Measurements from ENCODE around the gene RAB3A.

Gene RAB3A

DNA sequence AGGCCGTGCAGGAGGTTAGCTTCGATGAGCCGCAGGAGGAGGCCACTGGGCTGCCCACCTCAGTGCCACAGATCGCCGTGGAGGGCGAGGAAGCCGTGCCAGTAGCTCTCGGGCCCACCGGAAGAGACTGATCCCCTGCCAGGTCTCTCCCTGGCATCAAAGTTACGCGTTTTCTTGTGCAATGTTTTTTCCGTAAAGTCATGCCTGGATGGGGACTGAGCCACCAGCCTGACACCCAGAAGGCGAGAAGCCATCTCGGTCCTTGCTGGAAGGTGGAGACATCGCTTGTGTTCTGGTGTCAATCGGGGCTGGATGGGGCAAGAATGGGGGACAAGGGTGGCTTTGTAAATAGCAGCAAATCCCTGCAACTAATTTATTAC lies 54.3 kb downstream of the RAB3A start:
- peaks cover 18% of the 10 kb centered on the region for H3K36me3 ChIP-seq (ENCODE audit: control insufficient read depth, insufficient read depth, low read length)
- no CpG with 5 or more reads among the region's 16 CpGs for WGBS (ENCODE audit: insufficient coverage, insufficient read length)
- H3K4me3 ChIP-seq (ENCODE audit: low read length) = no peak overlapping the region
- H3K9me3 ChIP-seq (ENCODE audit: control insufficient read depth, insufficient read depth, low read length) = no peaks in the 10 kb centered on the region
- no peaks in the 10 kb centered on the region for H3K4me1 ChIP-seq (ENCODE audit: control insufficient read depth, insufficient read depth, low read length)
- DNase-seq (ENCODE audit: low read depth, low spot score) = no peak
- no peaks in the 10 kb centered on the region for H3K27me3 ChIP-seq (ENCODE audit: control insufficient read depth, insufficient read depth, low read length)
- H3K27ac ChIP-seq (ENCODE audit: low read length) = no peak overlapping the region

DNA sequence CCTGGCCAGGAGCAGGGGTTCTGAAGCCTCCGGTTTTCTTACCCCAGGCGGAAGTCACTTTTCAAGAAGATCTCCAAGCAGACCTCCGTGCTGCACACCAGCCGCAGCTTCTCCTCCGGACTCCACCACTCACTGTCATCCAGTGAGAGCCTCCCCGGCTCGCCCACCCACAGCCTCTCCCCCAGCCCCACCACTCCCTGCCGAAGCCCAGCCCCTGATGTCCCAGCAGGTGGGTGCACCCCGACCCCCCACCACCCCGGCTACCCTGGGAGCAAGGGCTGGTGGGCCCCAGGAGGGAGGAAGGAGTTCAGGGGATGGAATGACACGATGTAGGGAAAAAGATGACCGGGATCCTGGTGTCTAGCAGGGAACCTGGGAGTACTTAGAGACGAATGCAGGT lies 56.4 kb downstream of the RAB3A start:
- no CpG with 5 or more reads among the region's 13 CpGs for WGBS (ENCODE audit: insufficient coverage, insufficient read length)
- no peaks in the 10 kb centered on the region for H3K9me3 ChIP-seq (ENCODE audit: control insufficient read depth, insufficient read depth, low read length)
- no peak for DNase-seq (ENCODE audit: low read depth, low spot score)
- H3K27me3 ChIP-seq (ENCODE audit: control insufficient read depth, insufficient read depth, low read length) = no peaks in the 10 kb centered on the region
- no peak overlapping the region for H3K4me3 ChIP-seq (ENCODE audit: low read length)
- no peaks in the 10 kb centered on the region for H3K4me1 ChIP-seq (ENCODE audit: control insufficient read depth, insufficient read depth, low read length)
- no peak overlapping the region for H3K27ac ChIP-seq (ENCODE audit: low read length)
- peaks cover 18% of the 10 kb centered on the region for H3K36me3 ChIP-seq (ENCODE audit: control insufficient read depth, insufficient read depth, low read length)

Measured in iPS DF 6.9 (cell line).